Type B pancreatic cell (in vitro differentiated cells): ENCODE measurements around the gene LSS. TPM values are rescaled to one million over a fixed set of nuclear protein-coding genes. Genes with fewer than 3 reads are reported as not detected.

ENCODE experiments used
- DNase-seq: peaks from one replicate; pipeline ENCODE4 v3.0.0; 2021; ENCODE audit warnings: mixed read lengths; ENCODE audit not compliant: unreplicated experiment; ENCODE audit errors: extremely low spot score
- H3K27ac Mint-ChIP-seq: 2 replicates; pipeline ENCODE4 v1.8.0; 2021; ENCODE audit warnings: mild to moderate bottlenecking, mixed read lengths
- H3K27me3 Mint-ChIP-seq: 2 replicates; pipeline ENCODE4 v1.8.0; 2021; ENCODE audit warnings: mixed read lengths
- H3K36me3 Mint-ChIP-seq: 2 replicates; pipeline ENCODE4 v1.8.0; 2021; ENCODE audit warnings: mixed read lengths
- H3K4me1 Mint-ChIP-seq: one replicate; pipeline ENCODE4 v1.8.0; 2021; ENCODE audit warnings: mixed read lengths; ENCODE audit not compliant: unreplicated experiment
- H3K4me3 Mint-ChIP-seq: 2 replicates; pipeline ENCODE4 v1.8.0; 2021; ENCODE audit warnings: mild to moderate bottlenecking, mixed read lengths
- H3K9me3 Mint-ChIP-seq: 2 replicates; pipeline ENCODE4 v1.8.0; 2021; ENCODE audit warnings: mixed read lengths
- CTCF ChIP-seq: fragments of 200-600 bp; sonication (generic); conservative IDR thresholded peaks from 2 replicates; pipeline ENCODE4 v1.5.0; 2021; ENCODE audit warnings: antibody characterized with exemption, mild to moderate bottlenecking
- total RNA-seq: library from RNA; stranded (reverse); gene quantifications from 2 replicates; pipeline ENCODE4 v1.2.1, GENCODE V29; 2021; ENCODE audit warnings: low replicate concordance

The LSS gene
- total RNA-seq, 1 donor from 2014 or later: 70.2 TPM

GRCh38 chr21:46237474-46237873, 8.9 kb upstream of the LSS start:
- DNase-seq: no peak
- Mint-ChIP-seq H3K27me3 (no peaks in the 10 kb centered on the region), H3K27ac (no peak overlapping the region), H3K36me3 (peaks cover 49% of the 10 kb centered on the region), H3K9me3 (peaks cover 6% of the 10 kb centered on the region), H3K4me3 (no peak overlapping the region), H3K4me1 (no peaks in the 10 kb centered on the region)
- no peak for TF ChIP-seq CTCF

- TF ChIP-seq CTCF: no peak
- Mint-ChIP-seq H3K4me3 (no peak overlapping the region), H3K4me1 (no peaks in the 10 kb centered on the region), H3K9me3 (peaks cover 13% of the 10 kb centered on the region), H3K36me3 (peaks cover 62% of the 10 kb centered on the region), H3K27ac (no peak overlapping the region), H3K27me3 (no peaks in the 10 kb centered on the region)
- no peak for DNase-seq
Measured at GRCh38 chr21:46234436-46234950, 5.9 kb upstream of the LSS start.

GRCh38 chr21:46229923-46230260, 1.3 kb upstream of the LSS start:
- peaks cover 13% of the 10 kb centered on the region for H3K9me3 Mint-ChIP-seq
- TF ChIP-seq CTCF: no peak
- H3K4me1 Mint-ChIP-seq: peaks cover 27% of the 10 kb centered on the region
- DNase-seq: no peak
- H3K27me3 Mint-ChIP-seq: no peaks in the 10 kb centered on the region
- peak overlapping the region; percentile 40 for H3K27ac Mint-ChIP-seq
- peak overlapping the region; percentile 97 for H3K4me3 Mint-ChIP-seq
- peaks cover 58% of the 10 kb centered on the region for H3K36me3 Mint-ChIP-seq

GRCh38 chr21:46229133-46229922, 754 bp upstream of the LSS start:
- H3K27me3 Mint-ChIP-seq: no peaks in the 10 kb centered on the region
- peak overlapping the region; percentile 97 for H3K27ac Mint-ChIP-seq
- peak; percentile 64 for TF ChIP-seq CTCF
- H3K9me3 Mint-ChIP-seq: peaks cover 13% of the 10 kb centered on the region
- peaks cover 52% of the 10 kb centered on the region for H3K36me3 Mint-ChIP-seq
- peak; percentile 71 for DNase-seq
- H3K4me1 Mint-ChIP-seq: peaks cover 27% of the 10 kb centered on the region
- H3K4me3 Mint-ChIP-seq: peak overlapping the region; percentile 97

GRCh38 chr21:46227811-46228344, 696 bp downstream of the LSS start:
- Mint-ChIP-seq H3K4me1 (peaks cover 31% of the 10 kb centered on the region), H3K9me3 (peaks cover 6% of the 10 kb centered on the region), H3K36me3 (peaks cover 38% of the 10 kb centered on the region), H3K27ac (peak overlapping the region; percentile 79), H3K4me3 (peak overlapping the region; percentile 85), H3K27me3 (no peaks in the 10 kb centered on the region)
- peak; percentile 68 for DNase-seq
- TF ChIP-seq CTCF: no peak
